CD1c-positive myeloid dendritic cell (primary cell): ENCODE results near the gene PTPRT.

ENCODE experiments used
- DNase-seq: peaks from one replicate; pipeline ENCODE4 v3.0.0-alpha.2; 2016; ENCODE audit errors: extremely low spot score

Gene PTPRT

DNA sequence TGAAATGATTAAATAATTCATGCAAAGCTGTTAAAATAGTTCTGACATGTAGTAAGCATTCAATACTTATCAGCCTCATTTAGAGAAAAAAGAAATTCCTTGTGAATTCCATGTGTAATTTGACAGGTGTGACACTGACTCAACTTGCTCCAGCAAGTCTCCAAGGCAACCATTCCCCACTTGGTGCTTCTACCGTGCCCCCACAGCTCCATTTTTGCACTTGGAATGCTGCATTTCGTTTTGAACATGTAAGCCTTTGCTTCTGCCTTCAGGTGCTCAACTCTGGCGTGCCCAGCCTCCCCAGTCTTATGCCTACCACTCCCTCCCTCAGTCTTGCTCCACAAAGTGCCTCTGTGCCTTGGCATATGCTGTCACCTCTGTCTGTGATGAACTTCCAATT lies 810.9 kb downstream of the PTPRT start:
- no peak for DNase-seq

DNA sequence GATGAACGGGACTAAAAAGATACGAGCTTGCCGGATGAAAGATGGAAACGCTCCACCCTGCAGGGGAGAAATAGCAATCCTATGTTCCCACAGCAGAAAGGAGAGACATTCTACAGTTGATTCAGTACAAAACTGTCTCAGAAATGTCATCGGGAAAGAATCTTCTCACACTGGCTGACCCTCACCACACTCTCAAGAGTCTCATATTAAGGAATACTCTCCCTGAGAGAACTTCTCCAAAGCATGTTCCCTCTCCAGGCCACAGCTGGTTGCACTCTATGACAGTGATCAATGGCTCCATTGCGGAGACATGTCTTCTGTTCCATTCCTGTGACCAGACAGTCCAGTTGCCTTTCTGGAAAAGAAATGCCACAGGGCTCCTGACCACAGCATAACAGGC lies 813.6 kb downstream of the PTPRT start:
- DNase-seq: no peak

GRCh38 chr20:42373049-42373448 lies 816.7 kb downstream of the PTPRT start:
- DNase-seq: no peak

- no peak for DNase-seq
Observed at GRCh38 chr20:42370075-42370474, 819.6 kb downstream of the PTPRT start.

DNA sequence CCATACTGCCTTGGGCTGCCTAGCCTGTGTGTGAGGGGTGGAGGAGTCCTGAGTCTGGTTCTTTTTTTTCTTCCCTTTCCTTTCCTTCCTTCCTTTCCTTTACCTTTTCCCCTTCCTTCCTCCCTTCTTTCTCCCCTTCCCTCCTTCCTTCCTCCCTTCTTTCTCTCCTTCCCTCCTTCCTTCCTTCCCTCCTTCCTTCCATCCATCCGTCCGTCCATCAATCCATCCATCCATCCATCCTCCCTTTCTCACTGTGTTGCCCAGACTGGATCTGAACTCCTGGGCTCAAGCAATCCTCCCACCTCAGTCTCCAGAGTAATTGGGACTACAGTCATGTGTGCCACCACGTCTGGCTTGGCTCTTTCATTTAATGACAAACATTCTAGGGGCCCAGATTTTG lies 820.8 kb downstream of the PTPRT start:
- no peak for DNase-seq

- DNase-seq: no peak
Observed at GRCh38 chr20:42366626-42367025, 823.1 kb downstream of the PTPRT start.

DNA sequence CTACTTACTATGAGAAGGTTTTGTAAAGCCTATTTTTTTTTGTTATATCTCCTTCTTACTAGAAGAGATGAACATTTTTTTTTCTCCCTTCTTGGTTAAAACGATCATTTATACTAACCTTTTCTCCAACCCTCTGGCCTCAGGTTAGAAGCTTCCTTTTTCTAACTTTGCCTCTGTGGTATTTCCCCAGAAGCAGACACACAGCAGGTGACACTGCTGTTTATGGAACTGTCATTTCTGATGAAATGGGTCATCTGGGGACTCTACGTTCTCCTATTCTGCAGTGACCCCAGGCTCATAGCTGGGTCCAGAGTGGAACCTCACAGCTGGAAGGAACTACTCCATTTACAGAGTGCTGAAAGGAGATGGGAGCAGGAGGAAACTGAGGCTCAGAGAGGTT lies 825.3 kb downstream of the PTPRT start:
- no peak for DNase-seq

- no peak for DNase-seq
Observed at GRCh38 chr20:42361402-42361970, 828.2 kb downstream of the PTPRT start.

DNA sequence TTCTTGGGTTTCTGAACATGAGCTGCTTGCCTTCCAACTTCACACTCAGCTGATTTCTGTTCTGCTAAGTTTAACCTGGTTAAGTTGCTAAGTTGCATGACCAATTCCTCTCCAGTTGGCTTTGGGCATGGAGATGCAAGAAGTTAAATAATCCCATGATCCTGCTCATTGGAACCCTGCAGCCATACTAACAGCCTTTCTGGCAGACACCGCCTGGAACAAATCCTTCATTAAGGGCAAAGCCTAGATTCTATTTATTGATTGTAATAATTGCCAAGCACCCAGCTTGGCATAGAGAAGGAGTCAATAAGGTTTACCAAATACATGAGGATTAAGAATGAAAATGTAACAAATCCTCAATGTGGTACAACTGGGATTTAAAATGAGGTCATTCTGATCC lies 829.1 kb downstream of the PTPRT start:
- no peak for DNase-seq

- no peak for DNase-seq
Observed at GRCh38 chr20:42359617-42360016, 830.1 kb downstream of the PTPRT start.

GRCh38 chr20:42352096-42352495 lies 837.6 kb downstream of the PTPRT start:
- DNase-seq: no peak

DNA sequence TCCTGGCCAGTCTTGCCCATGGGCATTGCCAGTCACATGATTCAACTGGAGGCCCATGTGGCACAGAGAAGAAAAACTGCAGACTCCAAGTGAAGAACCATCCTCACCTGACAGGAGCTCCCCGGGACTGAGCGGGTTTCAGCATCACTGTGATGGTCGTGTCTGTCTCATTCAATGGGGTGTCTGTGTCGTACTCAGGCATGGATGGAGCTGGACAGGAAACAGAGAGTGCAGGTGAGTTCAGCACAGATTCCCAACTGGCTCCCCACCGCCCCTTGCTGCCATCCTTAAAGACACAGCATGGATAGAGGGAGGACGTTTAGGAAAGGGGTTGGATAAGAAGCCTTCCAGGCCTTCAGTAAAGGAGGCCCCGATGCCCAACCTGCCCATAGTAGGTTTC lies 839.2 kb downstream of the PTPRT start:
- DNase-seq: no peak

DNA sequence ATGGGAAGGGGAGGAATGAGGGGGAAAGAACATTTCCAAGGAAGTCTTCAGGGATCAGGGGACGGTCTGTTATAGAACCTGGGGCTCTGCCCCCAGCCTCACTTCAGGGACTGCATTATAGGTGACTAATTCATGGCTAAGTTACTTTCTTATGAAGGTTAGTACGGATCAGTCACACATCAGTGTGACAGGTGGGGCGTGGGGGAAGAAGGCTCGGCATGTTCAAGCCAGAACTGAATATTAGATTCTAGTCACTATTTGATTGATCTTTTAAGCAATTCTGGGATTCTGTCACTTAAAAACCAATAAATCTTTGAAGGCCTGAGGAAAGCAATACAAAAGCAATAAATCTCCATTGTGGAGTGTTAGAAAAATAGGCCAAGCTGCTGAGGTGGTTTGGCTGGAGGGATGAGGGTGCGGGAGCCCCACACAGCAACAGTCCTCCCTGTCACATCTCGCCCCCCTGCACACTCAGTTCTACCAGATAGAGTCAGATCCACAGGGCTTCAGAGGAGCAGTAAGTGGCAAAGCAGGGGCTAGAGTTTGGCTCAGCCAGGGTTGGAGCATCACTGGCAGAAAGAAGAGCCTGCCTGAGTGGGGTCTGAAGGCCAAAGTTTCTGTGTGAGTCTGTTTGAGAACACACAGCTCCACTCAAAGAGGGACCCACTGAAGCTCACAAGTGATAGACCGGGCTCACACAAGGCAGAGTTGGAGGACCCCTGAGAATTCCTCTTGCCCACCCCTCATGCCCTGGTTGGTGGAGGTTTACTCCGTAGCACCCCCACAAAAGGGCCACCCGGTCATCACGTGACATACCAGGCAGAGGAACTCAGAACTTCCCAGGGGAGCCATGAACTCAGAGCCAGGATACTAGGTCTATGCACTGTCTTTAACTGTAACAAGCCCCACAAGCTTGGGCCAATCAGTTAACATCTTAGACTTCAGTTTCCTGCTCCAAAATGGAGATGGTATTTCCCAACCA lies 843.2 kb downstream of the PTPRT start:
- DNase-seq: no peak

DNA sequence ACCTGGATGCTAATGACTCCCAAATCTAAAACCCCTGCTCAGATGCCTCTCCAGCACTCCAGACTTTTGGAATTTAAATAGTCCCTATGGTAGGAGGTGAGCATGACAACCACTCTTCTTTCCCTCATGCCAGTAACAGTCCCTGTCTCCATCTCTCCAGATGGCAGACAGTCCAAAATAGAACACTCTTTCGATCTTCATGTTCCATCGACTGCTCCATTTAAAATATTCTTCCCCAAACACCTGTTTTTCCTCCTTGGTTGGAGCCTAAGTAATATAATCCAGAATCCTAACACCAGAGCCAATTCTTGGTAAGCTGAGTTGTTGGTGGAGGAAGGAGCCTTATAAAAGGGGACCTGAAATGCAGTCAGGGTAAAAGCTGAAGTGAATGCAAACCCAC lies 848.1 kb downstream of the PTPRT start:
- DNase-seq: no peak

DNA sequence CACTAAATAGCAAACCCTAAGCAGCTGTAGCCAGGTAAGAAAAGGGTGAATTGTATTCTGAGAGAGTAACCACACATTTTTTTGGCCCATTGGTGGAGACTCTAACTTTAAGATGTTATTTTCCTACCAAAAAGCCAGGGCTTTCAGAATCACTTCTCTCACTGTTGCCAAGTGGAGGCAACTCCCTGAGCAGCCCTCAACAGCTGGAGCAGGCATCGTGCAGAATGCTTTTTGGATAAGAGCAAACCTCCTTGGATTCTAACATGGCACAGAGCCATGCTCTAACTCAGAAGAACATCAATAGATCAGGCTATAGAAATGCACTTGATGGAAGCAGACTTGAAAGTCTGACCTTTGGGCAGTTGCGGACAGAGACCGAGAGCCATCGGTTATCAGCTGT lies 849.3 kb downstream of the PTPRT start:
- no peak for DNase-seq

DNA sequence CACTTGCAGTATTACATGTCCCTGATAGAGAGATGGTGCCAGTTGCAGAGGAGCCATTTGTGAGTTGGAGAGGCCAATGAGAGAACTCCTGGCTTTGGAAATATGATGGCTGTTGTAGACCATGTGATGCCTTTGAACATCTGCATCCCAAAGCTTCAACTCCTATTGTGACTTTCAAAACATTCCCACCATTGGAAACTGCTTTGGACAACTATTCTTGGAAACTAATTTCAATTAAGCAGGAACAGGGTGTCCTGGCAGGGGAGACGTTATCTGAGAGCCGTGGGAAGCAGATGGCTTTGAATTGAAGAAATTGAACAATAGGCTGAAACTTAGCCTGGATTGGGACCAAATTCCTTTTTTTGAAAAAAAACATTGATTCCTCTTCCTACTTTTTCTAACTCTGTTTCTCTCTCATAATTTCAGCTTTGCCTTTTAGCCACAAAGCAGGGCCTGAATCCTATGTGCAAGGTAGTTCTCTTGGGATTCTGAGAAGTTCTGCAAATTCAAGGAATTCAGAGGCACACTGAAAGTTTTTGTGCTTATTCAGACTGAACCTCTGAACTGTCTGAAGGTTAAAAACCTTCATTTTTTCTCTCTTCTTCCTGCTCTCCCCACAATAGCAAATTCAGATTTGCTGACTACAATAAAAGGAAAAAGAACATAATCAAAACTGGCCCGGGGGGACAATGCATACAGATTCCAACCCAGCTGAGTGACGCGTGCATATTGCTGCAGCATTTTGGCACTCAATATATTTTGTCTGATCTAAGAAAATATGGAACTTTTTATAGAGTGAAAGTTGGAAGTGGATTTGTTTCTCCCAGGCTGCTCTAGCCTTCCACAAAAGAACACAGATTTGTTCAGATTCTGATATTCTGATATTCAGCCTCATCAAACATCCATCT lies 851.2 kb downstream of the PTPRT start:
- no peak for DNase-seq

DNA sequence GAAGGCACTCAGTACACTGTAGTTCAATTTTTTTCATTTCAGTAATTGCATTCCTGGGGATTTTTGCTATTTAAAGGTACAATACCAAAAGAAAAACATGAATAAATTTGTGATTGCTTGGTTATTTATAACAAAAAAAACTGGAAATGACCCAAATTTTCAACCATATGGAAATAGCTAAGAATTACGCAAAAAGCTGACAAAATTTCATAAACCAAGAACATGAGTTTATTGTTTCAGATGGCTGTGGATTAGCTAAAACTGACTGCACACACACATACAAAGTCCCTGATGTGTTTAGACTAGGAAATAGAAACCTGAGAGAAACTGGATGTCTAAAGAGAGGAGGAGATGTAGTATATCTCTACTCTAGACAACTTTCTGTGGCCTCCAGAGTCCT lies 853.1 kb downstream of the PTPRT start:
- no peak for DNase-seq

GRCh38 chr20:42319252-42320013 lies 870.3 kb downstream of the PTPRT start:
- DNase-seq: no peak

- DNase-seq: peak; percentile 6
Observed at GRCh38 chr20:42313704-42314103, 876.0 kb downstream of the PTPRT start.

DNA sequence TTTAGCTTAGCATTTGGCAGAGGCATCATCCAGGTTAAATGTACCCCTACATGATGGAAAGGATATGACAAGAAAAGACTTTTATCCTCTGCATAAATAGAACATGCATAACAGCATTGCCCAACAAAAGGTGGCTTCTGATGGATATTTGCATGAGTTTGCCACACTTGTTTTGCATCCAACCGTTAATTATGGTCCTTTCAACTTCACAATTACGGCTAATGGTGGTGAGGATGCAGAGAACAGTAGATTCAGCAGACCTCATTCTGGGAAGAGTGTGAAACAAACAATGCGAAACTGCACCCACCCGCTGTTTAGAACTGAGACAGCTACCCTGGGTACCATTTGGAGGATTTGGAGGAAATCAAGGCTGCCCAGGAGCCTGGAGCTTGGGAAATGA lies 880.7 kb downstream of the PTPRT start:
- no peak for DNase-seq

DNA sequence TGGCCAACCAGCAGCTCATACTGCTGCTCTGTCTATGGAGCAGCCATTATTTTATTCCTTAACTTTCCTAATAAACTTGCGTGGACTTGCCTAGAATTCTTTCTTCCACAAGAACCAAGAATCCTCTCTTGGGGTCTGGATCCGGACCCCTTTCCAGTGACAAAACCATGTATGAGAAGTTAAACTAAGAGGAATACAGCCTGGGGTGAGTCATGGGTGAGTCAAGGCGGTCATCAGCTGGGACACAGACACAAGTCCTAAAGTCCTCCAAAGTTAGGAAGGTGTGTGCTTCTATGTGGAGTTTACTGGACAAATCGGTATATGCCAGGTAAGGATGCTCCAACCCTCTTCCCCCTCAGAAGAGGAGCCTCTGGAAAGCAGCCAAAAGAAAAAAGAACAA lies 881.5 kb downstream of the PTPRT start:
- no peak for DNase-seq

DNA sequence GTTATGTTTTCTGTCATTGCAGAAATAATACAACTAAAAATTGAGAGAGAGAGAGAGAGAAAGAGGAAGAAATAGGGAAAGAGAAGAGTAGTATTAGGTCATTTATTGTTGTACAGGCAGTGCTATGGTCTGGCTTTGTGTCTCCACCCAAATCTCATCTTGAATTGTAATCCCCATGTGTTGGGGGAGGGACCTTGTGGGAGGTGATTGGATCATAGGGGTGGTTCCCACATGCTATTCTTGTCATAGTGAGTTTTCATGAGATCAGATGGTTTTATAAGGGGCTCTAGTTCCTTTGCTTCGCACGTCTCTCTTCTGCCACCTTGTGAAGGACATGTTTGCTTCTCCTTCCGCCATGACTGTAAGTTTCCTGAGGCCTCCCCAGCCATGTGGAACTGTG lies 894.1 kb downstream of the PTPRT start:
- no peak for DNase-seq
